Daoy (cell line): Measurements from ENCODE around the gene ACTR1A. TPM values are rescaled to one million over a fixed set of nuclear protein-coding genes. Genes with fewer than 3 reads are reported as not detected.

Experiments used
- total RNA-seq: library from RNA; depleted of rRNA; stranded (reverse); fragments of >200 nt; shearing (Covaris generic); gene quantifications from 2 replicates; pipeline ENCODE4 v1.2.3, GENCODE V29; 2014; rRNA removed

ACTR1A gene
- total RNA-seq, 1 experiment from 2014 or later = 79.4 TPM

Other genes starting within 250 kb of the ACTR1A start
- gene NFKB2, start 107.0 kb downstream of the ACTR1A start, total RNA-seq = 44.0 and 47.3 TPM in 2 replicates
- gene PSD, start 83.9 kb downstream of the ACTR1A start, total RNA-seq = 0.29 TPM in 1 of 2 replicates, not detected in the other
- gene FBXL15, start 81.9 kb downstream of the ACTR1A start, total RNA-seq = 4.9 and 8.1 TPM in 2 replicates
- 19.5 and 30.1 TPM in 2 replicates for gene CUEDC2, start 70.1 kb downstream of the ACTR1A start, total RNA-seq
- gene C10orf95, start 51.2 kb downstream of the ACTR1A start, total RNA-seq = not detected in 2 replicates
- gene SUFU, start 1.3 kb upstream of the ACTR1A start, total RNA-seq = 0.40 and 0.60 TPM in 2 replicates
- gene TRIM8, start 141.8 kb upstream of the ACTR1A start, total RNA-seq = 39.8 and 54.1 TPM in 2 replicates
- 5.9 and 9.0 TPM in 2 replicates for gene ARL3, start 211.7 kb upstream of the ACTR1A start, total RNA-seq
- 0.89 and 5.5 TPM in 2 replicates for gene SFXN2, start 211.9 kb upstream of the ACTR1A start, total RNA-seq
- 6.8 and 10.9 TPM in 2 replicates for gene WBP1L, start 241.2 kb upstream of the ACTR1A start, total RNA-seq